Stimulated activated CD4-positive, alpha-beta T cell treated with anti-CD3 and anti-CD28 coated beads, Interleukin-2, amount 100 ng/mL, for 4 hours (primary cell): ENCODE measurements around the gene ZBED6.
"Not testable (repeated sequence)": the region's sequence is repeated elsewhere in the genome, so short reads cannot be mapped to it uniquely, and the experiment has no call there.

ENCODE experiments used
- DNase-seq: peaks from one replicate; pipeline ENCODE4 v3.0.0-alpha.2; 2020; ENCODE audit warnings: low read depth

The ZBED6 gene

DNA sequence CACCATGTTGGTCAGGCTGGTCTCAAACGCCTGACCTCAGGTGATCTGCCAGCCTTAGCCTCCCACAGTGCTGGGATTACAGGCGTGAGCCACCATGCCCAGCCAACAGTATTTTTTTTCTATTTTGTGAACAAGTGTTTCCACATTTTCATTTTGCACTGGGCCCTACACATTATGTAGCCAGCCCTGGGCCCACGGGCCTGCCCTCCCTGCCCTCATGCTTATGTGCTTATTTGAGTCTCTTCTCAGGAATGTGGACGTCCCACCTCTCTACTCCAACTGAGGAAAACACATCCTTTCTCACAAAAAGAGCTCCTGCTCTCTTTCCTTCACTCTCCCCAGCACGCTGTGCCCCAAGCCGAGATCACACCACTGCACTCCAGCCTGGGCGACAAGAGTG lies 13.5 kb upstream of the ZBED6 start:
- no peak for DNase-seq

DNA sequence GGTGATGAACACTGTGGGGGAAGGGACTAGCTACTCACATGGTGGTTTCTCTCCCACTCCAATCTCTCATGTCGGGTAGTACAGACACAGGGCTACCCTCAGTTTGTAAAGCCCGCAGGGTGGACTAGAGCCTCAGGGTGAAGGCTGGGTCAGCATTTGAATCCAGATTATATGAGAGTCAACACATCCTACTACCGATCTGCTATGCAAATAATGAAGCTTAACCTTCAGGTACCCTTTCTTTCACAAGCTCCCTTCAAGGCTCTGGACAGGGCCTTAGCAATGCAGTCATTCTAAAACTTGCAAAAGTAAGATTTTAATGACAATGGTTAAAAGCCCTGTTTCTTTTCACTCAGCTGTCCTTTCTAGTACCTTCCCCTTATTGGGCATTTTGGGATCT lies 5.5 kb upstream of the ZBED6 start:
- DNase-seq = no peak

DNA sequence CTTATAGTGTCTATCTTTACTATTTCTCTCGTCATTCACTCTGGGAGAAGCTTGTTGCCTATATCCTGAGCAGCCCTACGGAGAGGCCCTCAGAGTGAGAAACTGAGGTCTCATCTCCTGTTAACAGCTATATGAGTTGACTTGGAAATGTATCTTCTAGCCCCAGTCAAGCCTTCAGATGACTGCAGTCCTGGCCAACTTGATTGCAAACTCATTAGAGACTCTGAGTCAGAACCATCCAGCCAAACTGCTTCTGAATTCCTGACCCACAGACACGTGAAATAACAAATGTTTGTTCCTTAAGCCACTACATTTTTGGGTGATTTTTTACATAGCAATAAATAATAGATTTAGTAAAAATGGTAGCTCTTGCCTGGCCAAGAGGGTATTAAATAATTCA lies 3.9 kb upstream of the ZBED6 start:
- DNase-seq = no peak

DNA sequence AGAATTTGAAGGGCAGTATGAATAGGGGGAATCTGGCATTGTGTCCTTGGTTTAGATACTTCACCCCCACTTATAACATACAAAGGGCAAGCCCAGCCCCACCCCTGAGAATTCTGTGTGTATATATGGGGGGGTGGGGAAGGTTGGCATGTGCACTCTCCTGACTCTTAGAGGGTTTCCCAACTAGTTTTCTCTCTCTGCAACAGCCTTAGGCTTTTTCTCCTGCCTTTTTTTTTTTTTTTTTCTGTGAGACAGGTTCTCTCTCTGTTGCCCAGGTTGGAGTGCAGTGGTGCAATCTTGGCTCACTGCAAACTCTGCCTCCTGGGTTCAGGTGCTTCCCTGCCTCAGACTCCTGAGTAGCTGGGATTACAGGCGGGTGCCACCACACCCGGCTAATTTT lies 2.9 kb upstream of the ZBED6 start:
- DNase-seq = no peak

DNA sequence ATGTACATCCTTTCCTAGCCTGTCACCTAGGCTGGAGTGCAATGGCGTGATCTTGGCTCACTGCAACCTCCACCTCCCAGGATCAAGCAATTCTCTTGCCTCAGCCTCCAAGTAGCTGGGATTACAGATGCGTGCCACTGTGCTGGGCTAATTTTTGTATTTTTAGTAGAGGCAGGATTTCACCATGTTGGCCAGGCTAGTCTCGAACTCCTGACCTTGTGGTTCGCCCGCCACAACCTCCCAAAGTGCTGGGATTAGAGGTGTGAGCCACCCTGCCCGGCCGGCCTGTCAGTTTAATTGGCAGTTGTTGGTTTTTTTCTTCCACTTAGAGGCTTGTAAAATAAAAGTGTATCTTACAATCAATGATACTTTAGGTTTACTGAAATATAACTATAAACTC lies 1.9 kb upstream of the ZBED6 start:
- not testable (repeated sequence) for DNase-seq

DNA sequence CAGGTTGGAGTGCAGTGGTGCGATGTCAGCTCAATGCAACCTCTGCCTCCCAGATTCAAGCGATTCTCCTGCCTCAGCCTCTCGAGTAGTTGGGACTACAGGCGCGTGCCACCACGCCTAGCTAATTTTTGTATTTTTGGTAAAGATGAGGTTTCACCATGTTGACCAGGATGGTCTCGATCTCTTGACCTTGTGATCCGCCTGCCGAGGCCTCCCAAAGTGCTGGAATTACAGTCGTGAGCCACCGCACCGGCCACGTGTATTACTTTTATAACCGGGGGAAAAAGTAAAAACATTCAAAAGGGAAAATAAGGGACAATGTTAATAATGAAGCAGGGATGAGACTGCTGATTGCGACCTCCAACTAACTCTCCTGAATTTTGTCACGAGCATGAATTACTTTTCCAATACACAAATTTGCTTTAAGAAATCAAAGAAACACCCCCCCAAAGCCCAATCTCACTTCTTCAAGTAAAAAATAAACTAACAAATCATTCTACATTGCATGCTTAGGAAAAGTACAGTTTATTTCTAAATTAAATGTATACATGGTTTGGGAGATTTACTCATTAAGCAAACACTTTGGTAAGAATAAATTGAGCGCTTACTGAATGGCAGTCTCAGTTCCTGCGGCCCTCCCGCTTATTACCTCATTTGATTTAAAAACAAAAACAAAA lies 521 bp upstream of the ZBED6 start:
- DNase-seq = no peak

DNA sequence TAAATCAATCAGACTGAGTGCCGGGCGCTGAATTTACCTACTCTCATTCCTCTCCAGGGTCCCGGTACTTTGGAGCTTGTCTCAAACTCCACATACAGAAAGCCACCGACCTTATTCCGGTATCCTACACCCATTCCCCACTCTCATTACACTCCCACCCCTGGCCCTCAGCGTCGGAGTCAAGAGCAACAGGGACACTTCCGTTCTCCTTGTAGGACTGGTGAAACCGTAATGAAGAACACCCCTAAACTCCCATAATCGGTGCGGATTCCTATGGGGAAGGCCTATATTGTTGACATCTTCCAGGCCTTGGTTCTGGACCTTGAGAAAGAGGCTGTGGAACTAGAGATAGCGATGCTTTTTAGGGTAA lies 798 bp downstream of the ZBED6 start:
- DNase-seq = no peak

DNA sequence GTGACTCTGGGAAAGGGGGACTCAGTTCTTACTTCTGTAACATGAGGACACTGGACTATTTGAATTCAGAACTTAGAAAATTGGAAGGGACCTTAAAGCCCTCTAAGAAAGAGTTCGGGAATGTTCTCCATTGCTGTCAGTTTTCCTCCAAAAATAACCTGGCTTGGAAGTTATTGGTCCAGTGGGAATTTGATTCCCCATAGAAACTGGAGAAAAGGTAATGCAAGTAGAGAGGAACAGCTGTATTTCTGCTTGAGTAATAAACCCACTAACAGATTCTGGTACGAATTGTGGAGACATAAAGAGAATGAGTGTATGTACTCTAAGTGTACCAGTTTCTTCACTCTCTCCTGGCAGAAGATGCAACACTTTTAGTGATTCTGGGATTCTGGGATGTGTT lies 1.8 kb downstream of the ZBED6 start:
- no peak for DNase-seq

DNA sequence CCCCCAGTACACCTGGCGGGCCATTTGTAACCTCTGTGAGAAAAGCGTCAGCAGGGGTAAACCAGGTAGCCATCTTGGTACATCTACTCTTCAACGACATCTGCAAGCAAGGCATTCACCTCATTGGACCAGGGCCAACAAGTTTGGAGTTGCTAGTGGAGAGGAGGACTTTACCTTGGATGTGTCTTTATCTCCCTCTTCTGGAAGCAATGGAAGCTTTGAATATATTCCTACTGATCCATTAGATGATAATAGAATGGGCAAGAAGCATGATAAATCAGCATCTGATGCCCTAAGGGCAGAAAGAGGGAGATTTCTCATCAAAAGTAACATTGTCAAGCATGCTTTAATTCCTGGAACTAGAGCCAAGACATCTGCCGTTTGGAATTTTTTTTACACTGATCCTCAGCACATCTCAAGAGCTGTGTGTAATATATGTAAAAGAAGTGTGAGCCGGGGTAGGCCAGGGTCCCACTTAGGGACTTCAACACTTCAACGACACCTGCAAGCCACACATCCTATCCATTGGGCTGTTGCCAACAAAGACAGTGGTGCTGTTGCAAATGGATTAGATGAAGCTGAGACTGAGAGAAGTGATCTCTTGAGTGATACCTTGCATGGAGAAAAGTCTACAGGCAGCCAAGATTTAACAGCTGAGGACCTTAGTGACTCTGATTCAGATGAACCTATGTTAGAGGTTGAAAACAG lies 2.7 kb downstream of the ZBED6 start:
- no peak for DNase-seq

DNA sequence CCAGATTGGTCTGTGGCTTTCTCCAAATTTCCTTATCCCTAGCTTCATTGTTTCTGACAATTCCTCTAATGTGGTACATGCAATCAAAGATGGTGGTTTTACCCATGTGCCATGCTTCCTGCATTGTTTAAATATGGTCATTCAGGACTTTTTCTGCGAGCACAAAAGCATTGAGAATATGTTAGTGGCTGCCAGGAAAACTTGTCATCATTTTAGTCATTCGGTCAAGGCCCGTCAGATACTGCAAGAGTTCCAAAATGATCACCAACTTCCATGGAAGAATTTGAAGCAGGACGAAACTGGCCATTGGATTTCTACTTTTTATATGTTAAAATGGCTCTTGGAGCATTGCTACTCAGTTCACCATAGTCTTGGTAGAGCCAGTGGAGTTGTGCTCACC lies 3.7 kb downstream of the ZBED6 start:
- DNase-seq = no peak

DNA sequence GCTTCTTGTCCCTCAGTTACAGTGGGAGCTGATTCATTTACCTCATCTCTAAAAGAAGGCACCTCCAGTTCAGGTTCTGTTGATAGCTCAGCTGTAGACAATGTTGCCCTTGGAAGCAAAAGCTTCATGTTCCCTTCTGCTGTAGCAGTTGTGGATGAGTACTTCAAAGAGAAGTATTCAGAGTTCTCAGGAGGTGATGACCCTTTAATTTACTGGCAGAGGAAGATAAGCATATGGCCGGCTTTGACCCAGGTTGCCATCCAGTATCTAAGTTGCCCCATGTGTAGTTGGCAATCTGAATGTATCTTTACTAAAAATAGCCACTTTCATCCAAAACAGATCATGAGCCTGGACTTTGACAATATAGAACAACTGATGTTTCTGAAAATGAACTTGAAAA lies 4.5 kb downstream of the ZBED6 start:
- DNase-seq = no peak

DNA sequence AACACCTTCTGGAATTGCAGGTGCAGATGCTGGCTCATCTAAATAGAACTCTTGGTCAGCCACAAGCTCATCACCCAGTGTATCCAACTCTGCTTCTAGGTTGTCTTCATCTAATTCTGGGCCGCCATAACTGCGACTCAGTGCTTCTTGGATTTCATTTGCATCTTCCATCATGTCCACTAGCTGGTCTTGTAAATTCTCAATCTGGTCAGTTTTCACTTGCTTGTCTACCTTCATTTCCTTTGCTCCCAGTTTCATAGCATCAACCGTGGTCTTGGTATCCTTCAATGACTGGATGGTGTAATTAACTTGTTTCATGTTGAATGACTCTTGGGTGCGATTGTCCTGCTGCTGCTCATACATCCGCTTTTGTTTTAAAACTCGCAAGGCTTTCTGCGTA lies 10.3 kb downstream of the ZBED6 start:
- DNase-seq = no peak

DNA sequence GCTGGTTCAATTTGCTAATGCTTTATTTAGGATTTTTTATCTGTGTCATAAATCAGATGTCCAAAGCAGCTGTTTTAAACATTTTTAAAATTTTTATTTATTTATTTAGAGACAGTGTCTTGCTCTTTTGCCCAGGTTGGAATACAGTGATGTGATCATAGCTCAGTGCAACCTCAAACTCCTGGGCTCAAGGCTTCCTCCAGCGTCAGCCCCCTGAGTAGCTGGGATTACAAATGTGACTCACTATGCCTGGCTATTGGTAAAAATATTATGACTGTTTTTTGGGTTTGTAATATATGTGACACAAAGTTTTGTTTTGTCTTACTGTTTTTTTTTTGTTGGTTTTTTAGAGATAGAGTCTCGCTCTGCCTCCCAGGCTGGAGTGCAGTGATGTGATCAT lies 11.8 kb downstream of the ZBED6 start:
- no peak for DNase-seq

DNA sequence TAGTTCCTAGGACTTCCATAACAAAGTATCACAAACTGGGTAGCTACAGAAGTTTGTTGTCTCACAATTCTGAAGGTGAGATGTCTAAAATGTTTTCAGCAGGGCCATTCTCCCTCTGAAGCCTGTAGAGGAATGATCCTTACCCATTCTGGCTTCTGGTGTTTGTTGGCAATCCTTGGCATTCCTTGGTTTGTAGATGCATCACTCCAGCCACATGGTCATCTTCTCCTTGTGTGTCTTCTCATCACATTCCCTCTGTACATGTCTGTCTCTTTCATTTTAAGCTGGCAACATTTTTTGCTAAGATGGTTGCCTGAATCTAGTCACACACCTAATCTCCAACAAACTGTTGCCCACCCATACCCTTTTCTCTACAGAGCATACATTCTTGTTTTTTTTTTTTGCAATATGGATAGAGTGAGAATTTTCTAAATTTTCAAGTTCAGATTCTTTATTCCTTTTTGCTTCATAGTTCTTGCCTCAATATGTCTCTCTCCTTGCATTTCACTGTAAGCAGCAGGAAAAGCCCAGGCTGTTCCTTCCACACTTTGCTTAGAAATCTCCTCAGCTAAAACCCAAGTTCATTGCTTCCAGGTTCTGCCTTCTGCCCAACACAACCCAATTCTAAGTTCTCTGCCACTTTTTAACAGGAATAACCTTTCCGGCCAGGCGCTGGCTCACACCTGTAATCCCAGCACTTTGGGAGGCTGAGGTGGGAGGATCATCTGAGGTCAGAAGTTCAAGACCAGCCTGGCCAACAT lies 18.3 kb downstream of the ZBED6 start:
- DNase-seq = no peak

DNA sequence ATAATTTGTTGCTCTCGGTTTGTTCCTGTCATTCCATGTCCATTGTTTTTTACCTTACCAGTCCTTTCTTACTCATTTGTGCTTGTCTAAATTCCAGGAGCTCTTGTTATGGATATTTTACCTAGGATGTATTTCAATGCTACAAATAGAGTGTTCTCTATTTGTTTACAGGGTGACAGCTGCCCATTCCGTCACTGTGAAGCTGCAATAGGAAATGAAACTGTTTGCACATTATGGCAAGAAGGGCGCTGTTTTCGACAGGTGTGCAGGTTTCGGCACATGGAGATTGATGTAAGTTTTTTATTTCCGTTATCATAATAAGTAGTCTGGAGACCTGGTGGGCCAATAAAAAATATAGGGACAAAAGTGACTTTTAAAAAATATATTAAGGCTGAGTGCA lies 23.0 kb downstream of the ZBED6 start:
- no peak for DNase-seq

DNA sequence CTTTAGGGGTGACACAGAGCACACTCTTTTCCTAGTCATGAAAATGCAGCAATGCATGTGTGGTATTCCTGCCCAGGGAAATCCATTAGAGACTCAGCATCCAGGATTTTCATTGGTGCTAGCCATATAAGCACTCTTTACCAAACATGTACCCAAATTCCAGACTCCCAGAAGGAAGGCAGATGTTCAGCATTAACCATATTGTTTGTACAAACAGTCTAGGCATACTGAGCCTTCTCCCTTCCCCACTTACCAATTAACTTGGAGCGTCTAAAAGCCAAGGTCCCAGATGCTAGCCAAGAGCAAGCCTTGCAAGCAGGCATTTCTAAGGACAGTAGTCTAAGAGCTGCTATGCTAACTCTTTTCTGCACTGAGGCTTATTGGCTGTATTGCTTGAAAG lies 27.9 kb downstream of the ZBED6 start:
- no peak for DNase-seq

DNA sequence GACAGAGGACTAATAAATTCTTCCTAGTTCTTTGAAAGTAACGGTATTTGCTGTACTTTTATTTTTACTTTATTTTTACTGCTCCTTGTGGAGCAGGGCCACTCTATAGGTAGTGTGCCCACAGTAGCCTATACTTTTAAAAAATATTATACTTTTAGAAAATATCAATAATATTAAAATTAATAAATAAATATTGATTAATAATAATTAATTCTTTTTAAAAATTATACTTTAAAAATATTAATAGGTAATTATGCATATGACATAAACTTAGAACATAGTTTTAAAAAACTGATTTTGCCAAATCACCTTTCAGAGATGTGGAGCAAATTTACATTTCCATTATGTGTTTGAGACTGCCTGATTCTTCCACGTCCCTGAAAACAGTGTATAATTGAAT lies 30.8 kb downstream of the ZBED6 start:
- no peak for DNase-seq

DNA sequence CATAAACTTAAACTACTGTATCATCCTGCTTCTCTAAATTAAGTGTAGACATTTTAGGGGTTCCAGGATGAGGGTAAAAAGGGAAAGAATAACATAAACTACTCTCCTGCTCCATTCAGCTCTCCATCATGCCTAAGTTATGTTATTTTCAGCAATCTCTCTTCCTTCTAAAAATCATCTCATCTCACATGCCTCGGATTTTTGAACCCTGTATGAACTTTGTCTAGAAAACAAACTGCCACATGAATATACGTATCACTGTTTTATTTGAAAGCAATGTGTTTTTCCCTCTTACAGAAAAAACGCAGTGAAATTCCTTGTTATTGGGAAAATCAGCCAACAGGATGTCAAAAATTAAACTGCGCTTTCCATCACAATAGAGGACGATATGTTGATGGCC lies 32.6 kb downstream of the ZBED6 start:
- no peak for DNase-seq

DNA sequence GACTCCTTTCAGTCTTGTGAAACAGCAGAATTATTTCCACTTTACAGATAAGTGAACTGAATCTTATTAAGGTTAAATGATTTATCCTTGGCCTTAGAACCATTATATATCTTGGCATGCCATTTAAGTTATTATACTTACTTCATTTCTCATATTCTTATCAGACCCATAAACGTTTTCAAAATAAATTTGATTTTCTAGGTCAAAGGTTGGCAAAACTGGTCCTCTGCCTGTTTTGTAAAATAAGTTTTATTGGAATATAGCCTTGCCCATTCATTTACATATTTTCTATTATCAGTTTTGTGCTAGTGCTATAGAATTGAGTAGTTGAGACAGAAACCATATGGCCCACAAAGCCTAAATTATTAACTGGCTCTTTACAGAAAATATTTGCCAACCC lies 33.1 kb downstream of the ZBED6 start:
- no peak for DNase-seq

DNA sequence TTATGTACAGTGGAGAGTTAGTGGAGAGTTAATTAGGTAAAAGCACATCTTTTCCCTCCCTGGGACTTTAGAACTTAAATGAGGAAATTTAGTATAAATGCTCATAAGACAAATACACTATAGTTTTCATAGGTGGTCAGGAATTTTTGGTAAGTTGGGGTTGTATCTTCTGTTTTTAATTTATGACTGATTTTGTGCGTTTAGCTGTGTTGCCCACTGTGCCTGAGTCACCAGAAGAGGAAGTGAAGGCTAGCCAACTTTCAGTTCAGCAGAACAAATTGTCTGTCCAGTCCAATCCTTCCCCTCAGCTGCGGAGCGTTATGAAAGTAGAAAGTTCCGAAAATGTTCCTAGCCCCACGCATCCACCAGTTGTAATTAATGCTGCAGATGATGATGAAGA lies 33.8 kb downstream of the ZBED6 start:
- not testable (repeated sequence) for DNase-seq

DNA sequence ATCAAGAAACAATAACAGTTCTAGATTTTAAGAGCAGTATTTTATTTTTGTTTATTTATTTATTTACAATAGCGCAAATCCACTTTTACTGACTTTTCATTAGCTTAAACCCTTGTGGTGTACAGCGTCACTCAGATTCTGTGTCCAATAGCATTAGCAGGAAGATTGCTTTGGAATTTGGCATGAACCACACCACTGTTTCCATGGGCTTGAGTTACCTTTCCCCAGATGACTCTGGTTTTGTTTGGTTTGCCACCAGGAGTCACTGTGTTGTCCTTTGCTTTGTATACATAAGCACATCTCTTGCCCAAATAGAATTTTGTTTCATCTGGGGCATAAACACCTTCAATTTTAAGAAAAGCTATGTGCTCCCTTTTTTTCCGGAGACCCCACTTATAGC lies 40.1 kb downstream of the ZBED6 start:
- no peak for DNase-seq

DNA sequence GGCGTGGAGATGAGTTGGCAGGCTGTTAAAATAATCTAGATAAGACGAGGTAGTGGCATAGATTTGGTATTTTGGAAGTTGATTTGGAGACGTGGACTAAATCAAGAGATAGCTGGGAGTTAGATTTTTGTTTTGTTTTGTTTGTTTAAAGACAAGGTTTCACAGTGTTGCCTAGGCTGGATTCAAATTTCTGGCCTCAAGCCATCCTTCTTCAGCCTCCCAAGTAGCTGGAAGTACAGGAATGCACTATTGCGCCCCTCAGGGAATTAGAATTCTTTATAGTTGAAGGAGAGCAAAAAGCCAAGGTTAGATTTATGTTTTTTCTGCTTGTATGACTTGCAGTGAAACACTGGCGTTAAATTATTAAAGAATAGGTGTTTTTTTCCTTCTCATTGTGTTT lies 43.7 kb downstream of the ZBED6 start:
- no peak for DNase-seq

DNA sequence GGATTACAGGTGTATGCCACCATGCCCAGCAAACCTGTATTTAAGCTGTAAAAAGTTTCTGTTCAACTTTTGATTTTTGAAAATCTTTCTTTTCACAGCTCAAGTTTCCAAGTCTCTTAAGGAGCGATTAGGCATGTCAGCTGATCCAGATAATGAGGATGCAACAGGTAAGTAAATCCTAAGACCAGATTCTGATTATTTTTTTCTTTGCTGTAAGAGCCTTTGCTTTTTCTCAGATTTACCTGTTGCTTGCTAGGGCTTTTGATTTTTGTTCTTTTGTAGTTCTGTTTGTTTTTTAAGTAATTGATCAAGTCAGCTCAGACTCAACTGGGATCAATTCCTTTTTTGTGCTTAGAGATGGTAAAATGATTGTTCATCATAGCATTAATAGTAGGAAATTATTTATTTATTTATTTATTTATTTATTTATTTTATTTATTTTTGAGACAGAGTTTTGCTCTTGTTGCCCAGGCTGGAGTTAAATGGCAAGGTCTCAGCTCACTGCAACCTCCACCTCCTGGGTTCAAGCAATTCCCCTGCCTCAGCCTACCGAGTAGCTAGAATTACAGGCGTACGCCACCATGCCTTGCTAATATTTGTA lies 44.9 kb downstream of the ZBED6 start:
- no peak for DNase-seq
